Tibial nerve (tissue), 4 donors: ENCODE results near the gene APOC1. TPM values are rescaled to one million over a fixed set of nuclear protein-coding genes. Genes with fewer than 3 reads are reported as not detected.

ENCODE experiments used
- DNase-seq, 2 donors: peaks; one replicate each; pipeline ENCODE4 v3.0.0-alpha.2; 2019; ENCODE audit warnings: low spot score in 2 of 2
- H3K27ac ChIP-seq, 4 donors: fragments of 200-600 bp; sonication (generic) in 3 of 4; one replicate each; pipeline ENCODE4 v1.5.1; 2017 to 2019; ENCODE audit warnings: mild to moderate bottlenecking in 1 of 4
- H3K27me3 ChIP-seq, 2 donors: fragments of 200-600 bp; sonication (generic) in 1 of 2; one replicate each; pipeline versions ENCODE4 v1.5.1 to v1.6.0; 2017 to 2019
- H3K36me3 ChIP-seq, 3 donors: fragments of 200-600 bp; sonication (generic); one replicate each; pipeline ENCODE4 v1.5.1; 2018 to 2019
- H3K4me1 ChIP-seq, 4 donors: fragments of 200-600 bp; sonication (generic) in 3 of 4; one replicate each; pipeline ENCODE4 v1.5.1; 2017 to 2019
- H3K4me3 ChIP-seq, 4 donors: fragments of 200-600 bp; sonication (generic) in 3 of 4; one replicate each; pipeline ENCODE4 v1.5.1; 2017 to 2019; ENCODE audit warnings: mild to moderate bottlenecking in 1 of 4, moderate library complexity in 1 of 4
- H3K9me3 ChIP-seq, 4 donors: fragments of 200-600 bp; sonication (generic) in 3 of 4; one replicate each; pipeline ENCODE4 v1.5.1; 2017 to 2019
- EP300 ChIP-seq, 2 donors: sonication (generic); formaldehyde crosslinking; IDR thresholded peaks; one replicate each; pipeline ENCODE4 v1.6.1; 2017; ENCODE audit warnings: antibody characterized with exemption in 2 of 2, mild to moderate bottlenecking in 1 of 2
- POLR2A ChIP-seq, 2 donors: fragments of 450-650 bp; IDR thresholded peaks; one replicate each; pipeline ENCODE4 v1.6.1; 2017; ENCODE audit warnings: antibody characterized with exemption in 2 of 2, mild to moderate bottlenecking in 2 of 2, moderate library complexity in 2 of 2
- WGBS, 2 donors: methylation state at CpG; one replicate each; pipeline ENCODE4 v1.1.5; 2018; 5-methylcytosine and 5-hydroxymethylcytosine counted together
- total RNA-seq, 4 donors: library from RNA; depleted of rRNA; stranded (reverse); fragments of >200 nt; gene quantifications; one replicate each; pipeline ENCODE4 v1.1.0, GENCODE V29; 2016
- TF ChIP-seq, protein P1 (sequence below), 5 experiments: fragments of 200-600 bp in 3 of 5; fragments of 450-650 bp in 2 of 5; sonication (generic) in 3 of 5; IDR thresholded peaks; one replicate each; pipeline ENCODE4 v1.5.1; 2016 to 2019; ENCODE audit warnings: antibody characterized with exemption in 5 of 5, mild to moderate bottlenecking in 3 of 5, moderate library complexity in 2 of 5

The APOC1 gene
- total RNA-seq, 4 donors from 2014 or later: 17.2 to 213 (median 49.9) TPM

- peaks cover 0 to 37% (median 12%) of the 10 kb centered on the region in 4 donors for H3K4me1 ChIP-seq
- no peak for DNase-seq
- peak overlapping the region in 1 of 4 donors; percentile 3 for H3K27ac ChIP-seq
- H3K36me3 ChIP-seq: peaks cover 0 to 15% (median 0%) of the 10 kb centered on the region in 3 donors
- H3K27me3 ChIP-seq: no peaks in the 10 kb centered on the region
- no peaks in the 10 kb centered on the region for H3K9me3 ChIP-seq
- 59 to 68% methylated on average over 9 of the region's 9 CpGs for WGBS, 2 donors
- H3K4me3 ChIP-seq: no peak overlapping the region
- TF ChIP-seq EP300 (IDR thresholded peaks at IDR 0.05) (no peak), POLR2A (IDR thresholded peaks at IDR 0.05) (no peak)
- TF ChIP-seq, protein P1, sequence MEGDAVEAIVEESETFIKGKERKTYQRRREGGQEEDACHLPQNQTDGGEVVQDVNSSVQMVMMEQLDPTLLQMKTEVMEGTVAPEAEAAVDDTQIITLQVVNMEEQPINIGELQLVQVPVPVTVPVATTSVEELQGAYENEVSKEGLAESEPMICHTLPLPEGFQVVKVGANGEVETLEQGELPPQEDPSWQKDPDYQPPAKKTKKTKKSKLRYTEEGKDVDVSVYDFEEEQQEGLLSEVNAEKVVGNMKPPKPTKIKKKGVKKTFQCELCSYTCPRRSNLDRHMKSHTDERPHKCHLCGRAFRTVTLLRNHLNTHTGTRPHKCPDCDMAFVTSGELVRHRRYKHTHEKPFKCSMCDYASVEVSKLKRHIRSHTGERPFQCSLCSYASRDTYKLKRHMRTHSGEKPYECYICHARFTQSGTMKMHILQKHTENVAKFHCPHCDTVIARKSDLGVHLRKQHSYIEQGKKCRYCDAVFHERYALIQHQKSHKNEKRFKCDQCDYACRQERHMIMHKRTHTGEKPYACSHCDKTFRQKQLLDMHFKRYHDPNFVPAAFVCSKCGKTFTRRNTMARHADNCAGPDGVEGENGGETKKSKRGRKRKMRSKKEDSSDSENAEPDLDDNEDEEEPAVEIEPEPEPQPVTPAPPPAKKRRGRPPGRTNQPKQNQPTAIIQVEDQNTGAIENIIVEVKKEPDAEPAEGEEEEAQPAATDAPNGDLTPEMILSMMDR (IDR thresholded peaks at IDR 0.05): no peak
Measured at GRCh38 chr19:44949550-44949949, 35.1 kb downstream of the APOC1 start.

- H3K4me1 ChIP-seq: peaks cover 0 to 45% (median 21%) of the 10 kb centered on the region in 4 donors
- TF ChIP-seq EP300 (IDR thresholded peaks at IDR 0.05): no peak
- TF ChIP-seq, protein P1 (IDR thresholded peaks at IDR 0.05): peak; percentile 79 to 87 (median 84)
- H3K36me3 ChIP-seq: peaks cover 0 to 15% (median 0%) of the 10 kb centered on the region in 3 donors
- H3K27ac ChIP-seq: peak overlapping the region in 3 of 4 donors; percentile 24 to 75 (median 59)
- H3K27me3 ChIP-seq: no peaks in the 10 kb centered on the region
- H3K4me3 ChIP-seq: no peak overlapping the region
- H3K9me3 ChIP-seq: no peaks in the 10 kb centered on the region
- DNase-seq: peak; percentile 27 to 86
- 35 to 45% methylated on average over 13 of the region's 13 CpGs for WGBS, 2 donors
Measured at GRCh38 chr19:44951179-44952159, 37.1 kb downstream of the APOC1 start.

GRCh38 chr19:44954278-44954648, 39.9 kb downstream of the APOC1 start:
- TF ChIP-seq, protein P1 (IDR thresholded peaks at IDR 0.05): no peak
- no peak for TF ChIP-seq POLR2A (IDR thresholded peaks at IDR 0.05)
- TF ChIP-seq EP300 (IDR thresholded peaks at IDR 0.05): no peak
- no peak for DNase-seq
- H3K4me1 ChIP-seq: peaks cover 0 to 72% (median 32%) of the 10 kb centered on the region in 4 donors
- H3K27ac ChIP-seq: peak overlapping the region; percentile 80 to 97 (median 88)
- peaks cover 0 to 14% (median 0%) of the 10 kb centered on the region in 3 donors for H3K36me3 ChIP-seq
- H3K27me3 ChIP-seq: no peaks in the 10 kb centered on the region
- peak overlapping the region; percentile 64 to 100 (median 72) for H3K4me3 ChIP-seq
- WGBS, 2 donors: 30 to 37% methylated on average over 13 of the region's 13 CpGs
- H3K9me3 ChIP-seq: no peaks in the 10 kb centered on the region

GRCh38 chr19:44954649-44955504, 40.5 kb downstream of the APOC1 start, which contains the start of gene CLPTM1:
CLPTM1 (plus strand) TSS chr19:44955380; CDS start chr19:44955396, 16 bp downstream.
- Histone ChIP-seq H3K4me3 (peak within 1 kb of the TSS; percentile 64 to 100 (median 72)), H3K27ac (peak within 1 kb of the TSS; percentile 80 to 97 (median 88)), H3K27me3 (no peaks in the 10 kb centered on the region), H3K4me1 (peaks cover 0 to 78% (median 32%) of the 10 kb centered on the region in 4 donors), H3K9me3 (no peaks in the 10 kb centered on the region), H3K36me3 (peaks cover 0 to 9% (median 0%) of the 10 kb centered on the region in 3 donors)
- WGBS, 2 donors: 1 to 2% methylated on average over 35 to 64 of the region's 65 CpGs
- DNase-seq: peak; percentile 93 to 94
- TF ChIP-seq POLR2A (IDR thresholded peaks at IDR 0.05) (peak in 1 of 2 donors; percentile 83), EP300 (IDR thresholded peaks at IDR 0.05) (peak; percentile 86 to 98)
- TF ChIP-seq, protein P1 (IDR thresholded peaks at IDR 0.05): peak in 2 of 5 experiments; percentile 74 to 78
